Astrocyte (in vitro differentiated cells and primary cell): ENCODE results near the gene DHX40.
A peak's percentile ranks its signal among the peaks of the same experiment; 100 is the strongest.

Experiments
- EZH2 ChIP-seq: IDR thresholded peaks from 2 replicates; pipeline ENCODE4 v1.6.1; 2012; ENCODE audit warnings: mild to moderate bottlenecking, low read length, inconsistent platforms; ENCODE audit not compliant: insufficient read depth
- TF ChIP-seq, protein P1 (sequence below): IDR thresholded peaks from 2 replicates; pipeline ENCODE4 v1.5.1; 2011; ENCODE audit warnings: low read depth, mild to moderate bottlenecking, inconsistent platforms, low read length, moderate library complexity; ENCODE audit not compliant: insufficient read depth

DNA sequence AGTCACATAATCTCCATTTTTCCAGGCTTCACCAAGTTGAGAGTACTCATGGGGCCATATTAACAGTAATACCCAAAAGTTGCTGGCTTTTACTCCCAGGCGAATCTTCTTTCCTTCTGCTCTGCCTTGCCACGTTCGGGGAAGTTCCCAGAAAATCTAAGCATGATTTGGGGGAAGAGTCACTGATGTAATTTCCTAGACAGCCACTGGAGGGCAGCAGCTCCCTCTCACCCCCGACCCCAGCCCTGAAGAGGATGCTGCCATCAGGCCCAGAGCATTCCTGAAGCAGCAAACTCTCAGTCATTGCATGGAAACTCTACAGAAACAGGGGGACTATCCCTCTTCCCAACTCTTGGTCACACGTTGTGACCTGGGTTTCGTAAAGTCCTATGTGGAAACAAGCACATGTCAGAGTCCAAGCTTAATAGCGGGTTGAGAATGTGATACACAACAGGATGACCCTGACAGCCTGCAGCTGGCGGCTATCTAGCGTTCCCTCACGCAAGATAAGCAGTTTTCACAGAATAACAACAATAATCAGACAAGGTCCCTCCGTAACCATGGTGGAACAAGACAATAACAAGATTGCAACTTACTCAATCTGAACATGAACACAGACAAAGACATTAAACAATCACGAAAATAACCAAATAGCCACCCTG lies 43.8 kb upstream of the DHX40 start:
- TF ChIP-seq, protein P1, sequence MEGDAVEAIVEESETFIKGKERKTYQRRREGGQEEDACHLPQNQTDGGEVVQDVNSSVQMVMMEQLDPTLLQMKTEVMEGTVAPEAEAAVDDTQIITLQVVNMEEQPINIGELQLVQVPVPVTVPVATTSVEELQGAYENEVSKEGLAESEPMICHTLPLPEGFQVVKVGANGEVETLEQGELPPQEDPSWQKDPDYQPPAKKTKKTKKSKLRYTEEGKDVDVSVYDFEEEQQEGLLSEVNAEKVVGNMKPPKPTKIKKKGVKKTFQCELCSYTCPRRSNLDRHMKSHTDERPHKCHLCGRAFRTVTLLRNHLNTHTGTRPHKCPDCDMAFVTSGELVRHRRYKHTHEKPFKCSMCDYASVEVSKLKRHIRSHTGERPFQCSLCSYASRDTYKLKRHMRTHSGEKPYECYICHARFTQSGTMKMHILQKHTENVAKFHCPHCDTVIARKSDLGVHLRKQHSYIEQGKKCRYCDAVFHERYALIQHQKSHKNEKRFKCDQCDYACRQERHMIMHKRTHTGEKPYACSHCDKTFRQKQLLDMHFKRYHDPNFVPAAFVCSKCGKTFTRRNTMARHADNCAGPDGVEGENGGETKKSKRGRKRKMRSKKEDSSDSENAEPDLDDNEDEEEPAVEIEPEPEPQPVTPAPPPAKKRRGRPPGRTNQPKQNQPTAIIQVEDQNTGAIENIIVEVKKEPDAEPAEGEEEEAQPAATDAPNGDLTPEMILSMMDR = peak; percentile 76
- no peak for TF ChIP-seq EZH2
